ENCODE results near the gene KRT83. TPM values are rescaled to one million over a fixed set of nuclear protein-coding genes. Genes with fewer than 3 reads are reported as not detected.

Gene KRT83
- total and polyA plus RNA-seq, 4 donors: not detected

DNA sequence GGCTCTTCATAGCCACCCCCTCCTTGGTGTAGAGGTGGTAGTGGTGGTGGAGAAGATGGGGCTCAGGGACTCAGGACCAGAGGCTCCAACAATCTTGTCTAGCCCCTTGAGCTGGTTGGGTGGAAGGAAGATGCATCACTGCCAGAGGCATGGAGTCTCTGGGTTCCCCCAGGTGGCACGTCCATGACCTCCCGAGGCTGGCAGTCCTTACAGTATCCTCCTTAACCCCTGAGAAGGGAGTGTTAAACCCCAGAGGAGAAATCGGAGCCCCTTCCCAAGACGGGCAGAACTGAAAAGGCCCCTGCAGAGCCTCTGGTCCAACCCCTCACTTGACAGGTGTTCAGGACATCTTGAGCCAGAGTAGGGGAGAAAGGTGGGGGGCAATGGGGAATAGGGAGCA is 9.1 kb downstream of the KRT83 start:
- Histone ChIP-seq H3K9ac (ENCODE audit: insufficient read depth in 1 of 2, low read length in 2 of 2) (no peak overlapping the region), H3K27me3 (ENCODE audit: control insufficient read depth in 3 of 3, insufficient read depth in 3 of 3, low read length in 2 of 3) (peaks cover 0 to 39% (median 20%) of the 10 kb centered on the region in 3 donors), H3K36me3 (ENCODE audit: control insufficient read depth in 4 of 4, insufficient read depth in 4 of 4, low read length in 4 of 4) (no peaks in the 10 kb centered on the region), H3K4me3 (no peak overlapping the region), H3K9me3 (ENCODE audit: control insufficient read depth in 4 of 4, insufficient read depth in 3 of 4, low read length in 3 of 4) (no peaks in the 10 kb centered on the region), H3K4me1 (ENCODE audit: control insufficient read depth in 5 of 5, insufficient read depth in 5 of 5, low read length in 5 of 5) (peaks cover 0 to 14% (median 2%) of the 10 kb centered on the region in 5 donors), H3K27ac (ENCODE audit: low read depth in 1 of 2, low read length in 1 of 2) (no peak overlapping the region)
- no peak for DNase-seq
- WGBS, 2 donors: 77 to 86% methylated on average over 4 of the region's 4 CpGs
- TF ChIP-seq, protein P1, sequence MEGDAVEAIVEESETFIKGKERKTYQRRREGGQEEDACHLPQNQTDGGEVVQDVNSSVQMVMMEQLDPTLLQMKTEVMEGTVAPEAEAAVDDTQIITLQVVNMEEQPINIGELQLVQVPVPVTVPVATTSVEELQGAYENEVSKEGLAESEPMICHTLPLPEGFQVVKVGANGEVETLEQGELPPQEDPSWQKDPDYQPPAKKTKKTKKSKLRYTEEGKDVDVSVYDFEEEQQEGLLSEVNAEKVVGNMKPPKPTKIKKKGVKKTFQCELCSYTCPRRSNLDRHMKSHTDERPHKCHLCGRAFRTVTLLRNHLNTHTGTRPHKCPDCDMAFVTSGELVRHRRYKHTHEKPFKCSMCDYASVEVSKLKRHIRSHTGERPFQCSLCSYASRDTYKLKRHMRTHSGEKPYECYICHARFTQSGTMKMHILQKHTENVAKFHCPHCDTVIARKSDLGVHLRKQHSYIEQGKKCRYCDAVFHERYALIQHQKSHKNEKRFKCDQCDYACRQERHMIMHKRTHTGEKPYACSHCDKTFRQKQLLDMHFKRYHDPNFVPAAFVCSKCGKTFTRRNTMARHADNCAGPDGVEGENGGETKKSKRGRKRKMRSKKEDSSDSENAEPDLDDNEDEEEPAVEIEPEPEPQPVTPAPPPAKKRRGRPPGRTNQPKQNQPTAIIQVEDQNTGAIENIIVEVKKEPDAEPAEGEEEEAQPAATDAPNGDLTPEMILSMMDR (IDR thresholded peaks at IDR 0.05; ENCODE audit: control extremely low read depth, extremely low read depth): no peak
- no peak for ATAC-seq (ENCODE audit: insufficient read depth, low FRiP score)

DNA sequence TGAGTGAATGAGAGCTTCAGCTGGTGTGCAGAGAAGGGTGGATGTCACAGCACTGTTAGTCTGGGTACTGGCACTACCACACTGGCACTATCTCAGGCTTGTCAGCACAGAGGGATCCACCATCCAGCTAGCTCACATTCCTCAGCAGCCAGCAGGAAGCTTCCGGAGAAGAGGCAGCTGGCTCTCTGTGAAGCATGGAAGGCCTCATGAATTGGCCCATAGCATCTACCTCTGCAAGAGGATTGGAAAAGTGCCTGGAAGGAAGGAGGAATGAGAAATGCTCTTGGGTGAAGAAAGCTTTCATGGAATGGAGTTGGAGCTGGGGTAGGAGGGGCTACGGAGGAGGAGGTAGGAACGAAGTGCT is 9.9 kb downstream of the KRT83 start:
- Histone ChIP-seq H3K27me3 (ENCODE audit: control insufficient read depth in 3 of 3, insufficient read depth in 3 of 3, low read length in 2 of 3) (peaks cover 0 to 45% (median 20%) of the 10 kb centered on the region in 3 donors), H3K27ac (ENCODE audit: low read depth in 1 of 2, low read length in 1 of 2) (no peak overlapping the region), H3K36me3 (ENCODE audit: control insufficient read depth in 4 of 4, insufficient read depth in 4 of 4, low read length in 4 of 4) (no peaks in the 10 kb centered on the region), H3K9ac (ENCODE audit: insufficient read depth in 1 of 2, low read length in 2 of 2) (no peak overlapping the region), H3K9me3 (ENCODE audit: control insufficient read depth in 4 of 4, insufficient read depth in 3 of 4, low read length in 3 of 4) (no peaks in the 10 kb centered on the region), H3K4me3 (no peak overlapping the region), H3K4me1 (ENCODE audit: control insufficient read depth in 5 of 5, insufficient read depth in 5 of 5, low read length in 5 of 5) (peaks cover 0 to 14% (median 2%) of the 10 kb centered on the region in 5 donors)
- ATAC-seq (ENCODE audit: insufficient read depth, low FRiP score): no peak
- TF ChIP-seq, protein P1 (IDR thresholded peaks at IDR 0.05; ENCODE audit: control extremely low read depth, extremely low read depth): no peak
- DNase-seq: no peak
- 84 to 91% methylated on average over 3 of the region's 3 CpGs for WGBS, 2 donors

DNA sequence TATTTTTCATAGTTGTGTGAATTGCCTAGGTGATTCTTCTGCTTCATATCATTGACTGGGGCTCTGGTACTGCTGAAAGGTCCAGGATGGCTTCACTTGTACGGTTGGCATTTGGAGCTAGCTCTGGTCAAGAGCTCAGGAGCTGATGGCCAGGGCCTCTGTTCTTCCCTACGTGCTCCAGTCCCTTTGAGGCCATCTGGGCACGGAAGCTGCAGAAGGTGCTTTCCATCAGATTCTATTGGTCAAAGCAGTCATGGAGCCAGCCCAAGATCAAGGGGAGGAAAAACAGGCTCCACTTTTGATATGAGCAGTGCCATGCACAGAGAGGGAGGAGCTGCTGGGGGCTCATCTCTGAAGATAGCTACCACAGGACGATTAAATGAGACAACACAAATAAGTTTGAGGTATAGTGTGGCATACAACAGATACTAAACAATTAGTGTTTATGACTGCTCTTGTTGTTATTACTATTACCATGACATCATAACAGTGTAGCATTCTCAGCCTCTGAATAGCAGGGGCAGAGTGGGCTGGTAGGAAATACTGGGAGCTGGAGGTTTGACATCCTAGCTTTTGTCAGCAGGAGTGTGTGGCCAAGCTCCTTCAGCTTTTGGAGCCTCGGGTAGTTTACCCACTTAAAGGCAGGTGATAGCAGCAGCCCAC is 10.4 kb downstream of the KRT83 start:
- TF ChIP-seq, protein P1 (IDR thresholded peaks at IDR 0.05; ENCODE audit: control extremely low read depth, extremely low read depth): no peak
- peaks cover 0 to 14% (median 2%) of the 10 kb centered on the region in 5 donors for H3K4me1 ChIP-seq (ENCODE audit: control insufficient read depth in 5 of 5, insufficient read depth in 5 of 5, low read length in 5 of 5)
- H3K4me3 ChIP-seq: no peak overlapping the region
- no peak overlapping the region for H3K9ac ChIP-seq (ENCODE audit: insufficient read depth in 1 of 2, low read length in 2 of 2)
- WGBS, 2 donors: 81 to 85% methylated on average over 5 of the region's 5 CpGs
- H3K36me3 ChIP-seq (ENCODE audit: control insufficient read depth in 4 of 4, insufficient read depth in 4 of 4, low read length in 4 of 4): no peaks in the 10 kb centered on the region
- no peak overlapping the region for H3K27ac ChIP-seq (ENCODE audit: low read depth in 1 of 2, low read length in 1 of 2)
- H3K27me3 ChIP-seq (ENCODE audit: control insufficient read depth in 3 of 3, insufficient read depth in 3 of 3, low read length in 2 of 3): peaks cover 0 to 45% (median 20%) of the 10 kb centered on the region in 3 donors
- no peak for DNase-seq
- no peak for ATAC-seq (ENCODE audit: insufficient read depth, low FRiP score)
- H3K9me3 ChIP-seq (ENCODE audit: control insufficient read depth in 4 of 4, insufficient read depth in 3 of 4, low read length in 3 of 4): no peaks in the 10 kb centered on the region
